Measurements from ENCODE around the gene NOTCH3. TPM values are rescaled to one million over a fixed set of nuclear protein-coding genes. Genes with fewer than 3 reads are reported as not detected.

Gene NOTCH3
- total and polyA plus RNA-seq, 2 donors (not counting 1 experiment from before 2014, with no cell fraction given): 26.4 to 42.6 TPM

GRCh38 chr19:15196360-15197005 is 4.3 kb downstream of the NOTCH3 start:
- DNase-seq (ENCODE audit: low read depth in 2 of 2): no peak
- no peak overlapping the region for H3K9ac ChIP-seq (ENCODE audit: insufficient read depth, low read length)
- no peaks in the 10 kb centered on the region for H3K27me3 ChIP-seq (ENCODE audit: control insufficient read depth, insufficient read depth, low read length)
- no peaks in the 10 kb centered on the region for H4K20me1 ChIP-seq (ENCODE audit: control insufficient read depth, extremely low read depth, insufficient read depth, low read length)
- H3K36me3 ChIP-seq (ENCODE audit: control insufficient read depth, insufficient read depth, low read length): peaks cover 4% of the 10 kb centered on the region
- H3K27ac ChIP-seq (ENCODE audit: insufficient read depth, low read length): no peak overlapping the region
- no peak overlapping the region for H2AFZ ChIP-seq (ENCODE audit: low read length)
- H3K79me2 ChIP-seq (ENCODE audit: control insufficient read depth, insufficient read depth, low read length): no peaks in the 10 kb centered on the region
- no peak for TF ChIP-seq CTCF (conservative IDR thresholded peaks at IDR 0.05 in 1 of 2, IDR thresholded peaks at IDR 0.05 in 1 of 2; ENCODE audit: low read depth in 1 of 2, low read length in 2 of 2)
- H3K4me3 ChIP-seq (replicated peaks in 1 of 4; ENCODE audit: control extremely low read depth in 1 of 4, insufficient read depth in 1 of 4, low read depth in 3 of 4, low read length in 4 of 4): no peak overlapping the region
- no peaks in the 10 kb centered on the region for H3K9me3 ChIP-seq (ENCODE audit: control insufficient read depth, insufficient read depth, low read depth, low read length)
- no peak overlapping the region for H3K4me2 ChIP-seq (ENCODE audit: extremely low read depth, insufficient read depth, low read length)
- peaks cover 14% of the 10 kb centered on the region for H3K4me1 ChIP-seq (ENCODE audit: control insufficient read depth, extremely low read depth, insufficient read depth, low read length)

DNA sequence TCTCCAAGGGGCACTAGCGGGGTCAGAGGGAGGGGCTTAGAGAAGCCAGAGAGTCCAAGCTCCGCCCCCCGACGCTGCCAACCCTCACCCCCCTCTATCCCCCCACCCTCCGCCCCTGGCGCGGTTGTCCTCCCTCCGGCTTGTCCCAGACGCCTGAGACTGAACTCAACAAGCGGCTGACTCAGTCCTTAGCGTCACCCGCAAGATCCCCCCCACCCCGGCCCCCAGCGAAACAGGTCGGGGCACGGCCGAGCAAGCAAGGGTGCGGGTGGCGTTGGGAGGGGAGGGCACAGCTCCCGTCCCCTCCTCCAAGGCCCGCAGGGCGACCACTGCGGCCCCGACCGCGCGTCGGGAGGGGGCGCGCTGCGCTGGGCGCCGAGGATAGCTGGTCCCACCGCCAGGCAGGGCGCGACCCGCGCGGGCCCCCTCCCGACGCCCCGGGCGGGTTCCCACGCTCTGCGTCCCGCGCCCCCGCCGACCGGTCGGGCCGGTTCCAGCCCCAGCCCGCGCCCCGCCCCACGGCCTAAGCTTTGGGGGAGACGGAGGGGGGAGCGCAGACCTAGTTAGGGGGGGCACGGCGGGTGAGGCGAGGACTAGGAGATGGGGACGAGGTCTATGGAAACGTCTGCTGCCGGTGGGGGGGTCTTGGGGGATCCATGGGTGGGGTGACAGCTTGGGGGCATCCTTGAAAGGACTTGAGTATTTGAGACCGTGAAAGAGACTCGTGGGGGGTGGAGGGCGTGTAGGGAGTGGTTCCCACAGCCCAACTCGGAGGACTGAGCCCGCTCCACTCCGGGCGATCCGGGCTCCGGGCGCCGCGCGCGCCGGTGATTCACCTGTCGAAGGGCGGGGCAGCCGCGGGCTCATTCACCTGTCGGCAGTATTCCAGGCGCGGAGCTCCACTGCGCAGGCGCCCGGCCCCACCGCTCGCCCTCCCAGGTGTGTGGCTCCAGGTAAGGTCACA is 5.1 kb downstream of the NOTCH3 start:
- Histone ChIP-seq H4K20me1 (ENCODE audit: control insufficient read depth, extremely low read depth, insufficient read depth, low read length) (no peaks in the 10 kb centered on the region), H3K9ac (ENCODE audit: insufficient read depth, low read length) (peak overlapping the region; percentile 50), H3K27me3 (ENCODE audit: control insufficient read depth, insufficient read depth, low read length) (no peaks in the 10 kb centered on the region), H3K36me3 (ENCODE audit: control insufficient read depth, insufficient read depth, low read length) (peaks cover 5% of the 10 kb centered on the region), H3K79me2 (ENCODE audit: control insufficient read depth, insufficient read depth, low read length) (no peaks in the 10 kb centered on the region), H3K4me3 (replicated peaks in 1 of 4; ENCODE audit: control extremely low read depth in 1 of 4, insufficient read depth in 1 of 4, low read depth in 3 of 4, low read length in 4 of 4) (peak overlapping the region in 2 of 4 experiments; percentile 24 to 51), H3K27ac (ENCODE audit: insufficient read depth, low read length) (peak overlapping the region; percentile 26), H3K9me3 (ENCODE audit: control insufficient read depth, insufficient read depth, low read depth, low read length) (no peaks in the 10 kb centered on the region), H3K4me2 (ENCODE audit: extremely low read depth, insufficient read depth, low read length) (peak overlapping the region; percentile 70), H3K4me1 (ENCODE audit: control insufficient read depth, extremely low read depth, insufficient read depth, low read length) (peaks cover 14% of the 10 kb centered on the region), H2AFZ (ENCODE audit: low read length) (no peak overlapping the region)
- DNase-seq (ENCODE audit: low read depth in 2 of 2): peak; percentile 53 to 61
- TF ChIP-seq CTCF (conservative IDR thresholded peaks at IDR 0.05 in 1 of 2, IDR thresholded peaks at IDR 0.05 in 1 of 2; ENCODE audit: low read depth in 1 of 2, low read length in 2 of 2): peak in 1 of 2 donors; percentile 10
- TF ChIP-seq EZH2 (IDR thresholded peaks at IDR 0.05; ENCODE audit: low read length, missing control alignments): no peak

DNA sequence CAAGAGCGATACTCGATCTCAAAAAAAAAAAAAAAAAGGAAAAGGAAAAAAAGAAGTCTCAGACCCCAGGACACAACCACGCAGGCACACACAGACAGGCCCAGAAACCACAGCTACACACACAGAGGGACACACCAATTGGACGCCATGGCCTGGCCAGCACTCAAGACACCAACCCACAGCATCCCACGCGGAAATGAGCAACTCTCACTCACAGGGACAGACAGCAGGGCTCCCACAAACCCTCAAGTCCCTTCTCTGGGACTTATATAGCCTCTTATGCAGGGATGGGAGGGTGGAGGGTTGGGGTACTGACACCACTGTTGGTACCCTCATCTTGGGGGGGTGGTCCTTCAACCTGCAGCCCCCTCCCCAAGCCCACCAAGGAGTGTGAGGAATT is 5.9 kb downstream of the NOTCH3 start:
- no peaks in the 10 kb centered on the region for H3K9me3 ChIP-seq (ENCODE audit: control insufficient read depth, insufficient read depth, low read depth, low read length)
- TF ChIP-seq EZH2 (IDR thresholded peaks at IDR 0.05; ENCODE audit: low read length, missing control alignments) (no peak), CTCF (conservative IDR thresholded peaks at IDR 0.05 in 1 of 2, IDR thresholded peaks at IDR 0.05 in 1 of 2; ENCODE audit: low read depth in 1 of 2, low read length in 2 of 2) (no peak)
- H3K4me3 ChIP-seq (replicated peaks in 1 of 4; ENCODE audit: control extremely low read depth in 1 of 4, insufficient read depth in 1 of 4, low read depth in 3 of 4, low read length in 4 of 4): peak overlapping the region in 2 of 4 experiments; percentile 24 to 51
- H3K4me1 ChIP-seq (ENCODE audit: control insufficient read depth, extremely low read depth, insufficient read depth, low read length): peaks cover 14% of the 10 kb centered on the region
- peak overlapping the region; percentile 28 for H3K9ac ChIP-seq (ENCODE audit: insufficient read depth, low read length)
- peak overlapping the region; percentile 70 for H3K4me2 ChIP-seq (ENCODE audit: extremely low read depth, insufficient read depth, low read length)
- H4K20me1 ChIP-seq (ENCODE audit: control insufficient read depth, extremely low read depth, insufficient read depth, low read length): no peaks in the 10 kb centered on the region
- peak overlapping the region; percentile 31 for H2AFZ ChIP-seq (ENCODE audit: low read length)
- peak overlapping the region; percentile 26 for H3K27ac ChIP-seq (ENCODE audit: insufficient read depth, low read length)
- H3K27me3 ChIP-seq (ENCODE audit: control insufficient read depth, insufficient read depth, low read length): no peaks in the 10 kb centered on the region
- no peaks in the 10 kb centered on the region for H3K79me2 ChIP-seq (ENCODE audit: control insufficient read depth, insufficient read depth, low read length)
- H3K36me3 ChIP-seq (ENCODE audit: control insufficient read depth, insufficient read depth, low read length): peaks cover 5% of the 10 kb centered on the region
- peak in 1 of 2 donors; percentile 80 for DNase-seq (ENCODE audit: low read depth in 2 of 2)
